Mesendoderm (in vitro differentiated cells): Measurements from ENCODE around the gene PTGER1.
A peak's percentile ranks its signal among the peaks of the same experiment; 100 is the strongest.

Source experiments
- DNase-seq: peaks from one replicate; pipeline ENCODE4 v3.0.0; 2013
- H2AK5ac ChIP-seq: 2 replicates; pipeline ENCODE4 v1.6.1; 2013; ENCODE audit warnings: low read length, inconsistent platforms
- H2BK120ac ChIP-seq: 2 replicates; pipeline ENCODE4 v1.6.1; 2013; ENCODE audit warnings: low read depth, mild to moderate bottlenecking, low read length, moderate library complexity, mixed read lengths
- H2BK15ac ChIP-seq: replicated peaks from 2 replicates; pipeline ENCODE4 v1.6.1; 2013; ENCODE audit warnings: low read depth, mild to moderate bottlenecking, moderate library complexity
- H2BK5ac ChIP-seq: 2 replicates; pipeline ENCODE4 v1.6.1; 2013; ENCODE audit warnings: low read length, inconsistent platforms
- H3K18ac ChIP-seq: 2 replicates; pipeline ENCODE4 v1.6.1; 2013; ENCODE audit warnings: mild to moderate bottlenecking, low read length, mixed read lengths
- H3K23ac ChIP-seq: one replicate; pipeline ENCODE4 v1.6.1; 2013; ENCODE audit warnings: low read length
- H3K27ac ChIP-seq: 2 replicates; pipeline ENCODE4 v1.5.1; 2013; ENCODE audit warnings: low read depth, mild to moderate bottlenecking, inconsistent platforms, low read length, moderate library complexity
- H3K27me3 ChIP-seq: 2 replicates; pipeline ENCODE4 v1.6.1; 2013; ENCODE audit warnings: low read length, control low read depth, mild to moderate bottlenecking, inconsistent platforms; ENCODE audit not compliant: insufficient read depth, poor library complexity
- H3K36me3 ChIP-seq: 2 replicates; pipeline ENCODE4 v1.6.1; 2013; ENCODE audit warnings: low read length, inconsistent platforms; ENCODE audit not compliant: control insufficient read depth, insufficient read depth
- H3K4ac ChIP-seq: one replicate; pipeline ENCODE4 v1.6.1; 2013; ENCODE audit warnings: low read depth, mild to moderate bottlenecking, low read length, moderate library complexity
- H3K4me1 ChIP-seq: 2 replicates; pipeline ENCODE4 v1.6.1; 2013; ENCODE audit warnings: low read depth, low read length, inconsistent platforms; ENCODE audit not compliant: control insufficient read depth
- H3K4me2 ChIP-seq: 2 replicates; pipeline ENCODE4 v1.6.1; 2013; ENCODE audit warnings: low read length
- H3K4me3 ChIP-seq: 2 replicates; pipeline ENCODE4 v1.5.1; 2013; ENCODE audit warnings: mild to moderate bottlenecking, low read length
- H3K56ac ChIP-seq: one replicate; pipeline ENCODE4 v1.6.1; 2013; ENCODE audit warnings: low read length
- H3K79me1 ChIP-seq: 2 replicates; pipeline ENCODE4 v1.6.1; 2013; ENCODE audit warnings: low read length, inconsistent platforms
- H3K79me2 ChIP-seq: 2 replicates; pipeline ENCODE4 v1.6.1; 2013; ENCODE audit warnings: mild to moderate bottlenecking, low read length; ENCODE audit not compliant: control insufficient read depth, insufficient read depth
- H3K9ac ChIP-seq: 2 replicates; pipeline ENCODE4 v1.6.1; 2013; ENCODE audit warnings: low read length, inconsistent platforms
- H4K5ac ChIP-seq: one replicate; pipeline ENCODE4 v1.6.1; 2013; ENCODE audit warnings: low read length
- H4K8ac ChIP-seq: one replicate; pipeline ENCODE4 v1.6.1; 2013; ENCODE audit warnings: low read depth, mild to moderate bottlenecking, control low read depth, low read length, moderate library complexity
- WGBS: extraction: QIAGEN DNeasy Blood & Tissue Kit; methylation state at CpG from one replicate; pipeline ENCODE4 v1.1.7; 2013; ENCODE audit warnings: low lambda C conversion rate, missing lambda C conversion rate; ENCODE audit not compliant: insufficient coverage; ENCODE audit errors: extremely low coverage; 5-methylcytosine and 5-hydroxymethylcytosine counted together

The PTGER1 gene

GRCh38 chr19:14473978-14474578 is 1.1 kb downstream of the PTGER1 start:
- Histone ChIP-seq H3K9ac (no peak overlapping the region), H3K36me3 (no peaks in the 10 kb centered on the region), H3K18ac (no peak overlapping the region), H3K79me1 (no peaks in the 10 kb centered on the region), H2BK15ac (no peak overlapping the region), H3K79me2 (no peaks in the 10 kb centered on the region), H3K4me1 (no peaks in the 10 kb centered on the region), H2BK120ac (no peak overlapping the region), H3K27me3 (no peaks in the 10 kb centered on the region), H4K5ac (no peak overlapping the region), H3K4me2 (no peak overlapping the region), H3K27ac (no peak overlapping the region), H3K23ac (no peak overlapping the region), H2BK5ac (no peak overlapping the region), H4K8ac (no peak overlapping the region), H3K4me3 (no peak overlapping the region), H2AK5ac (no peak overlapping the region), H3K4ac (no peak overlapping the region), H3K56ac (no peak overlapping the region)
- DNase-seq: no peak
- WGBS: no CpG with 5 or more reads among the region's 53 CpGs

GRCh38 chr19:14473073-14473977 is 1.8 kb downstream of the PTGER1 start:
- Histone ChIP-seq H2BK120ac (no peak overlapping the region), H3K18ac (no peak overlapping the region), H3K4me1 (no peaks in the 10 kb centered on the region), H3K27ac (no peak overlapping the region), H3K4me2 (no peak overlapping the region), H3K4me3 (no peak overlapping the region), H3K9ac (no peak overlapping the region), H3K36me3 (no peaks in the 10 kb centered on the region), H3K79me2 (no peaks in the 10 kb centered on the region), H2BK15ac (no peak overlapping the region), H3K56ac (peak overlapping the region; percentile 95), H2BK5ac (no peak overlapping the region), H4K8ac (no peak overlapping the region), H4K5ac (no peak overlapping the region), H2AK5ac (no peak overlapping the region), H3K27me3 (no peaks in the 10 kb centered on the region), H3K23ac (no peak overlapping the region), H3K4ac (no peak overlapping the region), H3K79me1 (no peaks in the 10 kb centered on the region)
- DNase-seq: no peak
- WGBS: no CpG with 5 or more reads among the region's 97 CpGs

- H3K79me2 ChIP-seq: no peaks in the 10 kb centered on the region
- WGBS: no CpG with 5 or more reads among the region's 66 CpGs
- no peaks in the 10 kb centered on the region for H3K4me1 ChIP-seq
- peak overlapping the region; percentile 25 for H3K4me3 ChIP-seq
- no peak overlapping the region for H2BK5ac ChIP-seq
- peak overlapping the region; percentile 95 for H3K56ac ChIP-seq
- H3K27me3 ChIP-seq: no peaks in the 10 kb centered on the region
- H3K9ac ChIP-seq: peak overlapping the region; percentile 80
- peak overlapping the region; percentile 2 for H3K18ac ChIP-seq
- H2BK120ac ChIP-seq: no peak overlapping the region
- peak; percentile 79 for DNase-seq
- no peak overlapping the region for H2AK5ac ChIP-seq
- H4K8ac ChIP-seq: no peak overlapping the region
- peak overlapping the region; percentile 84 for H3K4me2 ChIP-seq
- H2BK15ac ChIP-seq: no peak overlapping the region
- no peak overlapping the region for H4K5ac ChIP-seq
- no peaks in the 10 kb centered on the region for H3K79me1 ChIP-seq
- H3K23ac ChIP-seq: peak overlapping the region; percentile 45
- no peak overlapping the region for H3K4ac ChIP-seq
- no peaks in the 10 kb centered on the region for H3K36me3 ChIP-seq
- H3K27ac ChIP-seq: no peak overlapping the region
Observed at GRCh38 chr19:14472202-14472938, 2.8 kb downstream of the PTGER1 start.

- H4K8ac ChIP-seq: no peak overlapping the region
- H2AK5ac ChIP-seq: no peak overlapping the region
- no peaks in the 10 kb centered on the region for H3K4me1 ChIP-seq
- no peaks in the 10 kb centered on the region for H3K79me1 ChIP-seq
- no peaks in the 10 kb centered on the region for H3K36me3 ChIP-seq
- WGBS: no CpG with 5 or more reads among the region's 46 CpGs
- H3K79me2 ChIP-seq: no peaks in the 10 kb centered on the region
- H3K4me3 ChIP-seq: no peak overlapping the region
- no peak overlapping the region for H2BK5ac ChIP-seq
- no peak overlapping the region for H3K4ac ChIP-seq
- no peaks in the 10 kb centered on the region for H3K27me3 ChIP-seq
- H3K23ac ChIP-seq: no peak overlapping the region
- no peak overlapping the region for H3K27ac ChIP-seq
- H4K5ac ChIP-seq: no peak overlapping the region
- no peak overlapping the region for H2BK120ac ChIP-seq
- DNase-seq: no peak
- H3K56ac ChIP-seq: peak overlapping the region; percentile 34
- no peak overlapping the region for H3K4me2 ChIP-seq
- H3K9ac ChIP-seq: no peak overlapping the region
- H2BK15ac ChIP-seq: no peak overlapping the region
- H3K18ac ChIP-seq: no peak overlapping the region
Observed at GRCh38 chr19:14471436-14472187, 3.5 kb downstream of the PTGER1 start.

- Histone ChIP-seq H3K27ac (no peak overlapping the region), H3K23ac (no peak overlapping the region), H3K18ac (no peak overlapping the region), H2AK5ac (no peak overlapping the region), H3K4me3 (no peak overlapping the region), H3K27me3 (no peaks in the 10 kb centered on the region), H3K36me3 (no peaks in the 10 kb centered on the region), H2BK5ac (no peak overlapping the region), H3K4me1 (no peaks in the 10 kb centered on the region), H4K5ac (no peak overlapping the region), H2BK120ac (no peak overlapping the region), H3K56ac (no peak overlapping the region), H3K79me2 (no peaks in the 10 kb centered on the region), H3K9ac (no peak overlapping the region), H4K8ac (no peak overlapping the region), H3K4me2 (no peak overlapping the region), H2BK15ac (no peak overlapping the region), H3K4ac (no peak overlapping the region), H3K79me1 (no peaks in the 10 kb centered on the region)
- no CpG with 5 or more reads among the region's 32 CpGs for WGBS
- no peak for DNase-seq
Observed at GRCh38 chr19:14470031-14470876, 4.9 kb downstream of the PTGER1 start.
